B cell (primary cell): ENCODE data around the gene GAREM2. TPM values are rescaled to one million over a fixed set of nuclear protein-coding genes. Genes with fewer than 3 reads are reported as not detected.

Source experiments
- ATAC-seq: fragments of 200-7000 bp; cut with Tn5 transposase; one replicate; pipeline ENCODE4 v1.10.0; 2021; ENCODE audit warnings: low read depth, mild to moderate bottlenecking, moderate number of reproducible peaks, moderate library complexity
- CTCF ChIA-PET: fragments of 350-600 bp; sonication (Branson Sonifier 250); formaldehyde crosslinking; loops from one replicate; lab custom pipeline; 2021; ENCODE audit warnings: antibody characterized with exemption, inconsistent platforms; lab: Charles Lee
- POLR2A ChIA-PET: fragments of 350-600 bp; sonication (Branson Sonifier 250); formaldehyde crosslinking; loops from one replicate; lab custom pipeline; 2021; ENCODE audit warnings: antibody characterized with exemption; lab: Charles Lee
- DNase-seq: peaks from one replicate; pipeline ENCODE4 v3.0.0; 2013
- H2AFZ ChIP-seq: 2 replicates; pipeline ENCODE4 v1.6.1; 2012; ENCODE audit warnings: mild to moderate bottlenecking, low read depth, low read length; ENCODE audit not compliant: insufficient read depth, poor library complexity, severe bottlenecking
- H3K27ac ChIP-seq, 2 donors: 1 replicate in 1 of 2; 2 replicates in 1 of 2; pipeline ENCODE4 v1.5.1; 2012 to 2013; ENCODE audit warnings: low read length in 2 of 2, mild to moderate bottlenecking in 2 of 2, moderate library complexity in 1 of 2
- H3K27me3 ChIP-seq, 4 experiments: fragments of 200-600 bp in 1 of 4; sonication (generic) in 1 of 4; replicated peaks in 1 of 4; 1 replicate in 2 of 4; 2 replicates in 2 of 4; pipeline versions ENCODE4 v1.6.1 to v1.7.0; 2013 to 2016; ENCODE audit warnings: low read length in 3 of 4, mild to moderate bottlenecking in 2 of 4, mixed read lengths in 1 of 4, moderate library complexity in 1 of 4; ENCODE audit not compliant: insufficient read depth in 4 of 4, control insufficient read depth in 3 of 4; ENCODE audit errors: control extremely low read depth in 1 of 4
- H3K36me3 ChIP-seq, 2 experiments: replicated peaks in 1 of 2; 1 replicate in 1 of 2; 2 replicates in 1 of 2; pipeline versions ENCODE4 v1.6.1 to v1.7.1; 2013; ENCODE audit warnings: low read length in 1 of 2; ENCODE audit not compliant: insufficient read depth in 2 of 2, control insufficient read depth in 1 of 2; ENCODE audit errors: control extremely low read depth in 1 of 2, extremely low read depth in 1 of 2
- H3K4me1 ChIP-seq, 2 donors: fragments of 200-600 bp in 1 of 2; sonication (generic) in 1 of 2; 1 replicate in 1 of 2; 2 replicates in 1 of 2; pipeline versions ENCODE4 v1.5.1 to v1.6.1; 2013 to 2017; ENCODE audit warnings: low read length in 2 of 2; ENCODE audit not compliant: control insufficient read depth in 2 of 2, insufficient read depth in 2 of 2
- H3K4me2 ChIP-seq: replicated peaks from 2 replicates; pipeline ENCODE3; 2012; ENCODE audit warnings: mild to moderate bottlenecking, low read depth, low read length; ENCODE audit not compliant: poor library complexity, severe bottlenecking
- H3K4me3 ChIP-seq, 5 experiments: fragments of 200-600 bp in 1 of 5; sonication (generic) in 1 of 5; 1 replicate in 3 of 5; 2 replicates in 2 of 5; pipeline versions ENCODE4 v1.5.1 to v1.7.0; 2011 to 2016; ENCODE audit warnings: low read length in 4 of 5, mild to moderate bottlenecking in 4 of 5, low read depth in 2 of 5, control low read depth in 1 of 5, moderate library complexity in 1 of 5; ENCODE audit not compliant: insufficient read depth in 1 of 5; ENCODE audit errors: control extremely low read depth in 1 of 5, extremely low read depth in 1 of 5
- H3K79me2 ChIP-seq: fragments of 200-600 bp; sonication (generic); one replicate; pipeline ENCODE4 v1.6.0; 2016; ENCODE audit warnings: low read length; ENCODE audit not compliant: control insufficient read depth, insufficient read depth
- H3K9ac ChIP-seq: fragments of 200-600 bp; sonication (generic); 2 replicates; pipeline ENCODE4 v1.6.1; 2017; ENCODE audit warnings: mild to moderate bottlenecking, low read length, moderate library complexity
- H3K9me3 ChIP-seq, 3 donors: one replicate each; pipeline versions ENCODE4 v1.6.1 to v1.7.1; 2013; ENCODE audit warnings: low read length in 2 of 3; ENCODE audit not compliant: control insufficient read depth in 2 of 3, insufficient read depth in 1 of 3; ENCODE audit errors: control extremely low read depth in 1 of 3
- H4K20me1 ChIP-seq: 2 replicates; pipeline ENCODE4 v1.6.0; 2012; ENCODE audit warnings: mild to moderate bottlenecking, low read length; ENCODE audit not compliant: insufficient read depth, control insufficient read depth, poor library complexity, severe bottlenecking
- H3K27ac Mint-ChIP-seq: one replicate; pipeline ENCODE4 v1.8.0; 2021; ENCODE audit warnings: mixed read lengths
- H3K27me3 Mint-ChIP-seq: one replicate; pipeline ENCODE4 v1.8.0; 2021; ENCODE audit warnings: mixed read lengths
- H3K4me1 Mint-ChIP-seq: one replicate; pipeline ENCODE4 v1.8.0; 2021; ENCODE audit warnings: mixed read lengths
- H3K4me3 Mint-ChIP-seq: one replicate; pipeline ENCODE4 v1.8.0; 2021; ENCODE audit warnings: mixed read lengths
- H3K9me3 Mint-ChIP-seq: one replicate; pipeline ENCODE4 v1.8.0; 2022; ENCODE audit warnings: mixed read lengths; ENCODE audit not compliant: insufficient read depth
- CTCF ChIP-seq: fragments of 200-600 bp; IDR thresholded peaks from one replicate; pipeline ENCODE4 v1.8.0; 2022; ENCODE audit warnings: antibody characterized with exemption, mild to moderate bottlenecking
- EZH2 ChIP-seq: IDR thresholded peaks from 2 replicates; pipeline ENCODE4 v1.6.1; 2012; ENCODE audit warnings: borderline replicate concordance, low read depth, mild to moderate bottlenecking, moderate library complexity, low read length; ENCODE audit not compliant: insufficient read depth, poor library complexity, severe bottlenecking
- WGBS: methylation state at CpG from one replicate; pipeline ENCODE4 v1.1.5; 2013; ENCODE audit warnings: missing lambda C conversion rate; ENCODE audit not compliant: insufficient coverage; 5-methylcytosine and 5-hydroxymethylcytosine counted together
- intact Hi-C: fragments of 100-400 bp; cut with micrococcal nuclease; formaldehyde crosslinking; loops from one replicate; pipeline ENCODE4 v1.10.0; 2022
- polyA plus RNA-seq: library from polyadenylated mRNA; depleted of rRNA; stranded (reverse); fragments of >200 nt; gene quantifications from 2 replicates; pipeline ENCODE4 v1.2.3, GENCODE V29; 2012
- total RNA-seq, 2 donors: library from RNA; stranded (reverse); fragments of 120-200 nt in 1 of 2; gene quantifications; 1 replicate in 1 of 2; 2 replicates in 1 of 2; pipeline versions ENCODE4 v1.2.3 to v1.2.4, GENCODE V29; 2013 to 2022

Gene GAREM2
- total and polyA plus RNA-seq, 2 donors (not counting 1 experiment from before 2014, with no cell fraction given) = 0.27 to 1.7 TPM

- intact Hi-C loops = no loop called here
- no peaks in the 10 kb centered on the region for H3K9me3 ChIP-seq
- peaks cover 0 to 11% of the 10 kb centered on the region in 2 experiments for H3K36me3 ChIP-seq
- TF ChIP-seq CTCF (no peak), EZH2 (no peak)
- ATAC-seq (no peak), DNase-seq (peak; percentile 14)
- H3K4me3 ChIP-seq = no peak overlapping the region
- ChIA-PET CTCF (interaction anchor here (1.7 to 2.3 kb wide), 3 partner anchors 8 to 98 kb away, joined by 3 to 9 read pairs (median 6); no protein-coding TSS in a partner anchor), POLR2A (interaction anchor here (1.5 kb wide), 1 partner anchor 13 kb away, joined by 5 read pairs; the partner anchor contains the start of gene GAREM2)
- H3K4me2 ChIP-seq = peak overlapping the region; percentile 97
- no peak overlapping the region for H3K9ac ChIP-seq
- Mint-ChIP-seq H3K27ac (peak overlapping the region; percentile 39), H3K9me3 (no peaks in the 10 kb centered on the region), H3K27me3 (peaks cover 2% of the 10 kb centered on the region), H3K4me3 (peak overlapping the region; percentile 87), H3K4me1 (peaks cover 15% of the 10 kb centered on the region)
- peaks cover 0 to 13% (median 1%) of the 10 kb centered on the region in 4 experiments for H3K27me3 ChIP-seq
- 93% methylated on average over 13 of the region's 16 CpGs for WGBS
- no peak overlapping the region for H3K27ac ChIP-seq
- peaks cover 8 to 13% of the 10 kb centered on the region in 2 donors for H3K4me1 ChIP-seq
- no peaks in the 10 kb centered on the region for H4K20me1 ChIP-seq
- H3K79me2 ChIP-seq = no peaks in the 10 kb centered on the region
- H2AFZ ChIP-seq = no peak overlapping the region
Observed at GRCh38 chr2:26185954-26186770, 13.3 kb downstream of the GAREM2 start.

GRCh38 chr2:26187114-26187513 lies 14.2 kb downstream of the GAREM2 start:
- Mint-ChIP-seq H3K4me1 (peaks cover 15% of the 10 kb centered on the region), H3K27ac (no peak overlapping the region), H3K27me3 (no peaks in the 10 kb centered on the region), H3K4me3 (peak overlapping the region; percentile 59), H3K9me3 (no peaks in the 10 kb centered on the region)
- peaks cover 0 to 20% of the 10 kb centered on the region in 2 experiments for H3K36me3 ChIP-seq
- peaks cover 0 to 11% (median 1%) of the 10 kb centered on the region in 4 experiments for H3K27me3 ChIP-seq
- no peaks in the 10 kb centered on the region for H3K79me2 ChIP-seq
- H3K4me1 ChIP-seq = peaks cover 8 to 13% of the 10 kb centered on the region in 2 donors
- TF ChIP-seq CTCF (no peak), EZH2 (no peak)
- DNase-seq (no peak), ATAC-seq (no peak)
- H3K4me2 ChIP-seq = no peak overlapping the region
- H3K27ac ChIP-seq = no peak overlapping the region
- CTCF ChIA-PET = no interaction called here
- intact Hi-C loops = no loop called here
- 98% methylated on average over 14 of the region's 15 CpGs for WGBS
- H3K9ac ChIP-seq = no peak overlapping the region
- no peaks in the 10 kb centered on the region for H4K20me1 ChIP-seq
- no peak overlapping the region for H3K4me3 ChIP-seq
- POLR2A ChIA-PET = interaction anchor here (0.6 kb wide), 1 partner anchor 30 kb away, joined by 4 read pairs; no protein-coding TSS in a partner anchor
- no peaks in the 10 kb centered on the region for H3K9me3 ChIP-seq
- no peak overlapping the region for H2AFZ ChIP-seq
